AG08396 (cell line): Measurements from ENCODE around the gene CBL.

Source experiments
- DNase-seq: peaks from one replicate; pipeline ENCODE4 v3.0.0; 2012; ENCODE audit warnings: low spot score, mixed read lengths

The CBL gene

GRCh38 chr11:119273721-119274120 is 67.6 kb downstream of the CBL start:
- no peak for DNase-seq

DNA sequence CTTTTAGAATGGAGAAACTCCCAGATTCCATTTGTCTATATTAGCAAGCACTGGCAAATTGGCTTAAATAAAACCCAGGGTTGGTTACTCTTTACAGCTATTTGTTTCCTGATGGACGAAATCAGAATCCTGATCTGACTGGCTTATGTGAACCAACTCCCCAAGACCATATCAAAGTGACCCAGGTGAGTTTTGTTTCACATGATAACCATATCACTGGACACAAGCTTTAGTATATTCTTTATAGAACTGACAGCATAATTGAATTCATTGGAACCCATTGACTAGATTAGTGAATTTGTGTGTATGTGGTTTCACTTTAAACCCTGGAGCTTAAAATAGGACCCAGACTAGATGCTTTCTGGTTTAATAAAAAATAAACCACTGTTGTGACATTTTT is 71.5 kb downstream of the CBL start:
- DNase-seq, result no peak

- DNase-seq, result no peak
Measured at GRCh38 chr11:119282495-119282894, 76.4 kb downstream of the CBL start.

DNA sequence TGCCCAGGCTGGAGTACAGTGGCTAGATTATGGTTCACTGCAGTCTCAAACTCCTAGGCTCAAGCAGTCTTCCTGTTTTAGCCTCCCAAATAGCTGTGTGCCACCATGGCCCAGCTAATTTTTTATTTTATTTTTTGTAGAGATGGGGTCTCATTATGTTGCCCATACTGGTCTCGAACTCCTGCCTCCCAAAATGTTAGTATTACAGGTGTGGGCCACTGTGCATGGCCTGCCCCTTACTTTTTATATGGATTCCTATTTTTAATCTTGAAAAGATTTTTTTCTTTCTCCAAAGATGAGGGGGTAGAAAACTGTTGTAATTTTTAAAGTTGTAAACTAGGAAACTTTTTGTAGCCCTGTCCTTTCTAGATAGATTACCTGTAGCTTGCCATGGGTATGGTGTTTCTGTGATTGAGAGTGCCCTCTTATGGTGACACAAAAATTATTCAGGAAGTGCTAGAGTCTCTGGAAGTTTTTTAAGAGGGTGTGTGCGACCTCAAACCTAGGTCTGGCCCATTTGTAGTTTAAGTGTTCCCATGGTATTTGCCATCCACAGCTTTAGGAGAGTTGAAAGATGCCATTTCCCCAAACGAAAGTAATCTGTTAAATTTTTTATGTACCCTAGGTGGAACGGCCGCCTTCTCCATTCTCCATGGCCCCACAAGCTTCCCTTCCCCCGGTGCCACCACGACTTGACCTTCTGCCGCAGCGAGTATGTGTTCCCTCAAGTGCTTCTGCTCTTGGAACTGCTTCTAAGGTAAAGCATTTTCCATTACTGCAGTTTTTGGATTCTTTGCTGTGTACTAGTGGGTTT is 78.4 kb downstream of the CBL start:
- peak; percentile 45 for DNase-seq

GRCh38 chr11:119285431-119285830 is 79.3 kb downstream of the CBL start:
- no peak for DNase-seq

GRCh38 chr11:119288219-119288618 is 82.1 kb downstream of the CBL start:
- DNase-seq, result no peak

- no peak for DNase-seq
Measured at GRCh38 chr11:119290894-119291497, 84.9 kb downstream of the CBL start.

DNA sequence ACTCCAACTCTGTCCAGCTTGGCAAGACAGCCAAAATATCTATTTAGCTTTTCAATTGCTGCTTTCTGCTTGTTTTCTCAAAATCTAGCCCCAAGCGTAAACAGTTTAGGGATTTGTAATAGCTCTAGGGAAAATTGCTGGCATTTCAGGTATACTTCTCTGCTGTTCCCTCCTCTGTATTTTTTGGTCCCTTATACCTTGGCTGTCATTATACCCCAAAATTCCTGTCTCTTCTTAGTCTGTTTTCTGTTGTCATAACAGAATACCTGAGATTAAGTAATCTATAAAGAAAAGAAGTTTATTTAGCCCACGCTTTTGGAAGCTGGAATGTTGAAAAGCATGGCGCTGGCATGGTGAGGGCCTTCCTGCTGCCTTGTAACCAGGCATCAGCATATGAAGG is 87.3 kb downstream of the CBL start:
- no peak for DNase-seq

DNA sequence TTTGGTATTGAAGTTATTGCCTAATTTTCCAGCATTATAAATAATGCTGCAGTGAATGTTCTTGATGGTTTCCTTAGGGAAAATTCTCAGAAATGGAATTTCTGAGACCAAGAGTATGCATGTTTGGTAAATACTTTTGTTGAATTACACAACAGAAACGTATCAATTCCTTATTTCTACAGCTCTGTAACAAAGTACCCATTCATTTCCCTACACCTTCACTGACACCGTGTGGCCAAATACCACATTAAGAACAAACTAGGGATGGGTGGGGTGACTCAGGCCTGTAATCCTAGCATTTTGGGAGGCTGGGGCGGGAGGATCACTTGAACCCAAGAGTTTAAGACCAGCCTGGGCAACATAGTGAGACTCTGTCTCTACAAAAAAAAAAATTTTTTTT is 89.0 kb downstream of the CBL start:
- DNase-seq, result no peak

DNA sequence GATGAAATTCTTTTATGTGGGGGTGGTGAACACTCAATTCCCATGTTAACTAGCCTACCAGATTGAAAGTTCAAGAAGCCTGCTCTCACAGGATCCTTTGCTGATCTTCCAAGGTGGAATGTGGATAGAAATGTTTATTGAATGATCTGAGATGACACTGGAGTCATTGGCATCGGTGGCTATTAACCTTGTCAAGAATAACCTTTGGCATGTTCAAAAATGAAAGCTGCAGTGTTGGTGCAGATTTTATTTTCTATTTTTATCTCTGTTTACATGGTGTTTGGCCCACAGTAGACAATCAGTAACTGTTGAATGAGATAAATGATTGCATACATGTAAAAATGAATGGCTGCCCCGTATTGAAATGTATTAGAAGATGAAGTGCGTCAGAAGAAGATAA is 91.8 kb downstream of the CBL start:
- DNase-seq, result no peak

DNA sequence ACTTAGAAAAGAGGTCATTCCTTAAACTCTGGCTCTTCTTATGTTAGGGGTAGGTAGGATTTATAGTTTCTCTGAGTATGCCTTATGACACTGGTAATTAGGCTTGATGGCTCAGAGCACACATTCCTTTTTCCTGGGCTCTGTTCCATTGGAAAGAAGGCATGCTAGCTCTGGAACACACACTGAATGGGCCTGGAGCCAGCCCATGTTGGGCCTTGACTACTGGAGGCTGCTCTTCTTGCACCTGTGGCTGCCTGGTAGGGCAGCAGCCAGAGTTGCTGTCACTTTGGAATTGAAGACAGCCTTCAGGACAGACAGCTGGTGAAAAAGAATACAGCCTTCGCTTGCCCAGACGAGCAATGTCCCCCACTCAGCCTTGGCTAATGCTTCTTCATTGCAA is 92.6 kb downstream of the CBL start:
- no peak for DNase-seq

- no peak for DNase-seq
Measured at GRCh38 chr11:119299416-119299815, 93.3 kb downstream of the CBL start.

- DNase-seq, result no peak
Measured at GRCh38 chr11:119300198-119300964, 94.2 kb downstream of the CBL start.

DNA sequence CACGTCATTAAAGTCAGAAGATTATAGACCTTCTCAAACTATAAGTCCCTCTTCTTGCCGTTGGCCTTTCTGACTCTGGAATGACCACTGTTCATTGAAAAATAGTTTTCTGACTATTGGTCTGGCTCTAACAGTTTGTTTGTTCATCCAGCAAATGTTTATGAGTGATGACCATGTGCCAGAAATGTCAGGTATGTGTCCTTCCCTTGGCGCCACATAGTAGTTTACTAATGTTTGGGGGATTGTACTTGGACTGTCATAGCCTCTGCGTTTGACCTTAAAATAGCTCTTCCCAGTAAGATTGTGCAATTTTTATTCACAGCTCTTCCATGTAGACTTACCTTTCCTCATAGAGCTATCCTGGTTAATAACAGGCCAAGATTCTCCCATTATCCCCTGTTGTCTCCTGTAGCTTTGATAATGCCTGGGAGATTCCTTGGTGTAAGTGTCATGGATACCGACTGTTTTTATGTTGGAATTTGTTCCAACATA is 97.1 kb downstream of the CBL start:
- DNase-seq, result no peak

DNA sequence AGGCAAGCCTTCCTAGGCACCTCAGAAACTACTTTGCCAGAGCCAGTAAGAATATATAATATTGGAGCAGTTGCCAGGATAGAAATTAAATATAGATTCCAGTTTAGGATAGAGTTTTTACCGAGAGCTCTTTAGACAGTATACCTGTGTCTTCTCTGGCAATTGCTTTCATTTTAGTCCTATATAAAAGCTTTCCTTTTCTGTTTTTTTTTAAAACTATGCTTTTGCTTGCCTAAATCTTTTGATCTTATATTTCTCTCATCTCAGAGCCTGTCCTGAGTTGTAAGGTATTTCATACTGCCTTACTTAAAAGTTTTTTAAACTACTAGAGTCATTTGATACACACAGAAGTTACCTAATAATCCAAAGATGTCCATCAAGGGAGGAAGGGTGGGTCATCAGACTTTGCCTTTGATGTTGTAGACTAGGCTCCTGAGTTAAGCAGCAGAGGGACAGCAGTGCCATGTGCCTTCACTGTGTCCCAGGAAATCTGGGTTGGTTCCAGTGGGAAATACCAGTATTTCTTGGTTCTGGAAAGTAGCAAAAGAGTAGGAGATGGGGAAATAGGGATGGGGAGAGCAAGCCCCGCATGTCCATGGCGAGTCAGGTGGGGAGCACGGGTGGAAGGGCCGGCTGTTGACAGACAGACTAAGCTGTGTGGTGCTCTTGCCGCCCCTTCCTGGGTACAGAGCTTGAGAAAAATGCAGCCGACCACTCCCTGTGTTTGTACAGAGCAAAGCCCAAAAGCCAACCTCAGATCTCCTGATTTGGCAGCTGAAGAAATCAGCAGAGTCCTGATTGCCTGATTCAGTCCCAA is 99.6 kb downstream of the CBL start:
- no peak for DNase-seq

DNA sequence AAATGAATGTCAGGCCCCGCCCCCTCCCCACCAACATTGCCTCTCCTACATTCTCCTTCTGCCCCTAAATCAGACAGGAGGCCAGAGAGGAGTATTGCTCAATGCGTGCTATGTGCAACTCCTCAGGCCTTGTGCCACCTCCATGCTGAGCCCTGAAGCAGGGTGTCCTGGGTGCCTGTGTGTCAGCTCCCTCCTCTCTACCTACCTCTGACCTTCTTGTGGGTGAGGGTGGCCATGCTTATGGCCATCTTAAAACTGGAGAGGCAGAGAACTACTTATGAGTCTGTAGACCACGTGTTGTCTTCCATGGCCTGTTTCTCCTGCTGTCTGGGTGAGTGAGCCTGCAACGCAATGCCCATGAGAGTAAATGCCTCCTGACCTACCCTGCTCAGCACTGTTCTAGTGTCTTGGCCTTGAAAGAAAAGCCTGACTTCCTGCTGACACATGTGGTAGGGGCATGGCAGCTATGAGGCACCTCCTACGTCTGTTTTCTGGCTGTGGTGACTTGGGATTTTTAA is 100.3 kb downstream of the CBL start:
- DNase-seq, result no peak

GRCh38 chr11:119307219-119307618 is 101.1 kb downstream of the CBL start:
- no peak for DNase-seq

GRCh38 chr11:119307974-119308373 is 101.8 kb downstream of the CBL start:
- no peak for DNase-seq

DNA sequence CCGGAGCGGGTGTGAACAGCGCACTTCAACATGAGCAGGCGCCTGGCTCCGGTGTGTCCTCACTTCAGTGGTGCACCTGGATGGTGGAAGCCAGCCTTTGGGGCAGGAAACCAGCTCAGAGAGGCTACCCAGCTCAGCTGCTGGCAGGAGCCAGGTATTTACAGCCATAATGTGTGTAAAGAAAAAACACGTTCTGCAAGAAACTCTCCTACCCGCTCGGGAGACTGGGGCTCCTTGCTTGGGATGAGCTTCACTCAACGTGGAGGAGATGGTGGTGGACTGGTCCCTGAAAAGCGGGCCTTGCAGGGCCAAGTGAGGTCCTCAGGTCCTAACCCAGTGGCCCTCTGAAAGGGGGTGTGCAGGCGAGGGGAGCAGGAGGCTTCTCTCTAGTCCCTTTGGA is 103.3 kb downstream of the CBL start:
- DNase-seq, result no peak

DNA sequence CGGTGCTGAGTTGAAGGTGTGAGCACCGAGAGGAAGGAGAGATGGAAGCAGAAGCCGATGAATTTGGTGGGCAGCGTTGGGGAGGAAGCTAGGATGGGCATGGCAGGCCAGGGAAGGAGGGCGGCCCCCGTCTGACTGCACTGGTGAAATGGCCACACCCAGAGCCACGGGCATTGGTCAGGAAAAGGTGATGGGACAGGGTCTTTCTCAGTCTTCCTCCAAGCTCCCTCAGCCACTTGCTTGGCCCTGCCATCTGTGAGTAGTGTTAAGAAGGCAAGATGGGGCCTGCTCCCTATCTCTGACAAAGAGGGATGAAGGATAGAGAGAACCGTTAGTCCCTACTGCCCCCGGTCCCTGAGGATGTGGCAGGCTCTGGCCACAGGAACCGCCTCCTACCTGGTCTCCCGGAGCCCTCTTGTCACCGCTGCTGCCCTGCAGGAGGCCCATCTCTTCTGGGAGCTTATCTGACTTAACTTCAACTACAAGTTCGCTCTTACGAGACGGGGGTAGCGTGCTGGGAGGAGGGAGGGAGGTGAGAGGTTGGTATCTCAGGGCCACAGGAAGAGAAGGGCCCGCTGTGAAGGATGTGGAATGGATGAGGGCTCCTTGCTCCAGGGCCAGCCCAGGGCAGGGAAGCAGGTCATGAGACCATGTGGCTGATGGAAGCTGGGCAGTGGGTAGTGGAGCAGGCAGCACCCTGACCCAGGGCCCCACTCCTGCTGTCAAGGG is 104.0 kb downstream of the CBL start:
- DNase-seq, result no peak

DNA sequence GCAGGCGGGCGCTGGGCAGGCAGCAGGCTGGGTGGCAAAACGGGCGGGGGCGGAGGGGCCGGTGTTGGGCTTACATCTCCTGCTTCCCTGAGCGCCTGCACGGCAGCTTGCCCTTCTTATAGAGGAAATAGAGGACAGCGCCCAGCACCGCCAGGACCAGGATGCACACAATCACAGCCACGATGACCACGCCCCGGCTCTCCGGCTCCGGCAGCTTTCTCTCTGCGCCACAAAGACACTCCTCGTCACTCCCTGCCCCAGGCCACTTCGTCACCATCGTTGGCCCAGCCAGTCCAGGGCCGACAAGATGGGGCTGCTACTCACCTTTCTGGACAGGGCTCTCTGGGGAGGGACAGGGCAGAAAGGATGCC is 104.5 kb downstream of the CBL start:
- DNase-seq, result no peak
